ENCODE measurements around the gene IL1RAPL2. TPM values are rescaled to one million over a fixed set of nuclear protein-coding genes. Genes with fewer than 3 reads are reported as not detected.
"Not testable (repeated sequence)": the region's sequence is repeated elsewhere in the genome, so short reads cannot be mapped to it uniquely, and the experiment has no call there.

IL1RAPL2 gene
- polyA plus RNA-seq, 4 donors, result 0.74 to 0.99 (median 0.88) TPM

DNA sequence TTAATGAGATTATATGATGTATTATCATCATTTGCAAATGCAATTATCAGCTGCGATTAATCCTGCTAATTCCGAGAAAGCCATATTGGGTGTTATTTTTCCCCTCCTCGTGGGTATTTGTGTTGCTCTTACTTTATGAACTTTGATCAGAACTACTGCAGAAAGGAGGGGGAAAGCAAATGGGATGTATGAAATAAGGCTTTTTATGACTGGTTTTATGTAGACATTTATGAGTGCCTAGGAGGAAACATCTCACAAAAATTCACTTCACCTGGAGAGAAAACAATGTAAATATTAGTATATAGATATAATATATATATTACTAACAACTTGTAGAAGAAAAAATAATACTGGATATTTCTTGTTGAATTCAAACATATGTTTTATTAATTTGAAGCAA is 440.1 kb downstream of the IL1RAPL2 start:
- DNase-seq (ENCODE audit: low read depth in 4 of 4, low spot score in 3 of 4), result no peak

DNA sequence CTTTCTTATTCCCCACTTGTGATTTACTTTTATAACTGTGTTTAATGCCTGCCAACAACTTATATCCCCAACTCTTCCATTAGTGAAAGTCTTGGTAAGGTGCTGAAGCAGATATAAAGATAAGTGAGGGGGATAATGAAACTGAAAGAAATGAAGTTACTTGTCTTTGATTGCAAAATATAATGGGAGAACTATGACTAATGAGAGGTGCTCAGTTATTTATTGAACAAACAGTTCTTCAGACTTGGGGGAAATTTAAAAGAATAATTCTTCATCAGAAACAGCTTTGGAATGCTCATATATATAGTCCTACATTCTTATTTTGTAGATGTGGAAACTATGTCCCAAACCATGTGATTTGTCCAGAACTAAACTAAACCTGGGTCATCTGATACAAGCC is 441.0 kb downstream of the IL1RAPL2 start:
- DNase-seq (ENCODE audit: low read depth in 4 of 4, low spot score in 3 of 4), result no peak

DNA sequence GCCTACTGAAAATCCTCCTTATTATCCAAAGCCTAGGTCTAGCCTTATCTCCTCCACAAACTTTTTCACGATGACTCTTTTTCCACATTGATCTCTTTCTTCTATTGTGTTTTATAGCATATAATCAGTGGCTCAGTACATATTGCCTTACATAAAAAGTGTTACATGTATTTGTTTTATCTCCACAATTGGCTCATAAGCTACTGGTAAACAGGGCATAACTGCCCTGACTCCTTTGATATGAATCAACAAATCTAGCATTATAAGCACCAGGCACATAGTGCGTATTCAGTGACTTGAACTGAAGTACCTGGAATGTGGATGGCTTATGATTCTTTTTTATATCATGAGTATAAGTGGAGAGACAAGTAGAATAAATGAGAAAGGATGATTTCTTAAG is 447.7 kb downstream of the IL1RAPL2 start:
- no peak for DNase-seq (ENCODE audit: low read depth in 4 of 4, low spot score in 3 of 4)

DNA sequence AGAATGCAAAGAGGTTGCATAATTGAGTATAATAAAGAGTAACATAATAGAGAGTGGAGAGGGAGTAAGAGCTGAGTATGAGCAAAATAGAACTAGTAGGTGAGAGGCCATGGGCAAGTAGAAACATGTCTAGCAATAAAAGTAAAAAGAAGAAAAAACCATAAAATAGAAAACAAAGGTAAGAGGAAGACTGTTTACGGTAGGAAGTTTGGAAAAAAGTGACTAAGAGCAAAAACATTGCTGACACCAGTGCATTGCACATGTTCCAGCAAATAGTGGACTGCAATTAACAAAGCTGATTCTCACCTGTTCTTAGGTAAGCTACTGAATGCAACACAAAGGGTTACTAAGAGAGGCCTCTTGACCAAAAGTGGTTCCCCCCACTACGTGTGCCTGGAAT is 451.6 kb downstream of the IL1RAPL2 start:
- no peak for DNase-seq (ENCODE audit: low read depth in 4 of 4, low spot score in 3 of 4)

DNA sequence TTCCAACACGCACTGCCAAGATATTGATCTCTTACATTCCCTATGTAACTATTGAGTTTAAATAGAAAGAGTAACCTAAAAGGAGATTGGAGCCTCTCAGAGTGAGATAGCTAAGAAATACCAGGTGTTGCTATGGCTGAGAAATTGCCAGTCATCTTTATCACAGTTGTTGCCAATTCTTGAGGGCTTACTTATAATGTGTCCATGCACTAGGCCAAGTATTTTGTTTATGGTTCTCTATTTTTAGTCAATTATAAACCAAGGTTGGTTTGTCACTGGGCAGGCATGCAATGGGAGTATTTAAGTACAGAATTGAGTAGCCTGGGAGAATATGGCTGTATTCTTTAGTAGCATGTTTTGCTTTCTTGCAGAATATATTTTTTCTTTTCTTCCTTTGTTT is 452.9 kb downstream of the IL1RAPL2 start:
- DNase-seq (ENCODE audit: low read depth in 4 of 4, low spot score in 3 of 4), result no peak

DNA sequence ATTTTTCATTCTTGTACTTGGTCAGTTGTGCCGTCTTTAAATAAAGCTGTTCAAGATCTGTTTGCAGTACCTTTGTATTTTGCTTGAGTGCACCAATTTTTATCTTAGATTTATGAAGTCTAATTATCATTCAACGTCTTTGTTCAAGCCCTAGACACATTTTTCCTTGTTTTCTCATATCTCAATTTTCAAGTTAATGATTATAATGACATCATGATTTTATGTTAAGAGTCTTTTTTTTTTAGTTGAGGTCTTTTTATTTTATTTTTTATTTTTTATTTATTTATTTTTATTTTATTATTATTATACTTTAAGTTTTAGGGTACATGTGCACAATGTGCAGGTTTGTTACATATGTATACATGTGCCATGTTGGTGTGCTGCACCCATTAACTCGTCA is 463.0 kb downstream of the IL1RAPL2 start:
- DNase-seq (ENCODE audit: low read depth in 4 of 4, low spot score in 3 of 4), result not testable (repeated sequence)

DNA sequence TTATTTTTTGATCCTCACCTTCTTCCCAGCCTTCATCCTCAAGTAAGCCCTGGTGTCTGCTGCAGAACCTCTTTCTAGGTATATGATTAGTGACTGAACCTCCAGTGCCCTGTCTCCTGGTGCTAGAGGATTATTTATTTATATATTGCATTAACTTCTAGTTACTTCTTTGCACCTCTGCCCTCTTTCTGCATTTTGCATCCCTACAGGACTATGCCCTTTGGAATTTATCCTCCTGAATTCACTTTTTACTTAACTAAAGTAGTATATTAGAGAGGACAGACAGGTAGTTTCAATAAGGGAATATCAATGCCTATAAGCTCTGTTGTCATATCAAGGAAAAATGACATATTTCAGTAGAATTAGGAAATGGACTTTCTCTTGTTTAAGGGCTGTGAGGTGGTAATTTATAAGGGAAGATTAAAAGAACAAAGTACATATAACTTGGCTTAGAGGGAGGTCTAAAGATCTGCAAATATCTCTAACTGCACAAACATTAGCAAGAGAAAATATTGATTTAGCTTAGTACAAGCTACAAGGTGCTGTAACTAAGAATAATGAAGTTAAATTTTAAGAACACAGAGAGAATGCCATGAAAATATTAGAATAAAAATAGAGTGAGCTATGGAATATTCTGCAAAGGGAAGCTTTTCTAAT is 472.8 kb downstream of the IL1RAPL2 start:
- DNase-seq (ENCODE audit: low read depth in 4 of 4, low spot score in 3 of 4), result no peak

DNA sequence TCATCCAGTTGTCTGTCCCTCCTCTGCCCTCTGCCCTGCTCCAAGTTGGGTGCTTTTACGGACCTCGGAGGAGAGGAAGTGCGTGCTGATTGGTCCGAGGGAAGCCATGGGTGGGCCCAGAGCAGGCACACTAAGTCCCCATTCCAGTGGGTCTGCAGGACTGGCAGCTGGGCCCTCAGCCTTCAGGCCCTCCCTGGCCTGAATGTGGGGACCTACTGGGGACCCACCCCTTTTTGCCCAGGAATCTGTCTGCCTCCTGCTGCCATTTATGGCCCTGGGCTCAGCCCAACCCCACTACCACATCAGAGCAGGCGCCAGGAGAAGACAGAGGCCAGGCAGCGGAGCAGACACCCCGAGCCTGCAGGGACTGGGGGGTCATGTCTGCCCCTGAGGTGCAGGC is 484.9 kb downstream of the IL1RAPL2 start:
- DNase-seq (ENCODE audit: low read depth in 4 of 4, low spot score in 3 of 4), result no peak

DNA sequence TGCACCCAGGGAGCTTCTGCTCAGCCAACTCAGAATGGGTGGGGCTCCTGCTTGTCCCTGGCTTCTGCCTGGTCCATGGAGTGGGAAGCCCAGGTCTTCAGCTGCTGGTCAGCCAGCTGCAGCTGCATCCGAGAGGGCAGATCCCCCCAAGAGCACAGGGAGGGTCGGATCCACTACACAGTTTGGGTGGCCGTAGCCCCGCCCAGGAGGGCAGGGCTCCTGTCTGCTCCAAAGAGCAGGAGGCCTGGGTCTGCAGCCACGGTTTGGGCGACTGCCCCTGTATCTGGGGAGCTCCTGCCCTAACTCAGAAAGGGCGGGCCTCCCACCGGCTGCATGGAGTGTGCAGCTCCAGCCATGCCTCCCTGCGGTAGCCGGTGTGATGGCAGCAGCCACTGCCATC is 485.4 kb downstream of the IL1RAPL2 start:
- DNase-seq (ENCODE audit: low read depth in 4 of 4, low spot score in 3 of 4), result no peak

DNA sequence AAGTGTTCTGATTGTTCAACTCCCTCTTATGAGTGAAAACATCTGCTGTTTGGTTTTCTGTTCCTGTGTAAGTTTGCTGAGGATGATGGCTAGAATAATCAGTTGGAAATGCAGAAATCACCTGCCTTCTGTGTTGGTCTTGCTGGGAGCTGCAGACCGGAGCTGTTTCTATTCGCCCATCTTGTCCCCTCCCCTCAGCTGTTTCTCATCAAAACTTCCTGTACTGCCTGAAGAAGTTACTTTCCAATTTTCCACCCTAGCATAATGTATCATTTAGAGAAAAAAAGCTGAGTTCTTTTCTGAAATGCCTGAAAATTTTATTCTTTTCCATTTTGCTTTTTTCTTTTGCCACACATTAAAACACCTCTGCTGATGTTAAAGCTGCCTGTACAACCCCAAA is 486.9 kb downstream of the IL1RAPL2 start:
- no peak for DNase-seq (ENCODE audit: low read depth in 4 of 4, low spot score in 3 of 4)

DNA sequence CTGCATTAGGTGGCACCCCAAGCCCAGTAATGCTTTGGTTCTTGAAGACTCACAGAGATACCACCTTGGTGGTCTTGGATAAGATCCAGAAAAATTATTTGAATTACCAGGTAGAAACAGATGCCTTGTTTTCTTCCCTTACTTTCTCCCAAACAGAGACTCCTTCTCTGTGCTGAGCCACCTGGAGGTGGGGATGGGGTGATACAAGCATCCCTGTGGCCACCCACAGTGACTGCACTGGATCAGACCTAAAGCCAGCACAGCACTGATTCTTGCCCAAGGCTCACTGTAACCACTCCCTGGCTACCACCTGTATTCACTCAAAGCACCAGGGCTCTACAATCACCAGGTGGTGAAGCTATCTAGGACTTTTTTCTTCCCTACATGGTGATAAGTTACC is 497.7 kb downstream of the IL1RAPL2 start:
- DNase-seq (ENCODE audit: low read depth in 4 of 4, low spot score in 3 of 4), result no peak

DNA sequence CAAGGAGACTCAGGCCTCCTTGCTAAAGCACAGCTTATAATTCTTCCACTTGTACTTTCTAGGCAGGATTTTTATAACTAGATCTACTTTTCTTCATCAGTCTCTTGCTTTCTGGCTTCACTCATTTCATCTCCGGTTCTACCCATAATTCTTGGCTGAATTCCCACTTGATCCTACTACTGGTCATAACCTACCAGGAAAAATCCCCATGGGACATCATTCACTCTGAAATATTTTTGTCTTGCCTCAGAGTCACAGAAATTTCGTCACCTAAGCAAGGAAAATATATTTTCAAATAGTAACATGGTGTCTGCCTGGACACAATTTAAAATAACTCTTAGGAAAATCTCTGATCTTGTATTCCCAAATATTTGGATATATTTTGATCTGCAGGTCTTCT is 532.2 kb downstream of the IL1RAPL2 start:
- DNase-seq (ENCODE audit: low read depth in 4 of 4, low spot score in 3 of 4), result no peak

DNA sequence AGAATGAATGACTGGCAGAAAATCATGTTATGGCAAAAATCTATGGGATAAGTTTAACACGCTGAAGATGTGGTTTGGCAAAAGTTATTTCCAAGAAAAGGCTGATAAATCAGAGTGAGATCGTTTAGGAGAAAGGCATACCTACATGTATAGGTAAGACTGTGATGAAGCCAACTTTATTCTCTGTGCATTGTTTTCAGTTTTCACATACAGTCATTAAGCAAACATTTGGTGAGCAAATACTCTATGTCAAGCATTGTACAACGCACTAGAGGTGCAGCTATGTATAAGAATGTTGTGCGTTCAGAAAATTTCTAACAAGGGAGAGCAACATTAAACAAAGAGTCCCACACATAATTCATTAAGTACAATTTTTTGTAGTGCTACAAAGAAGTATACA is 532.8 kb downstream of the IL1RAPL2 start:
- DNase-seq (ENCODE audit: low read depth in 4 of 4, low spot score in 3 of 4), result no peak

DNA sequence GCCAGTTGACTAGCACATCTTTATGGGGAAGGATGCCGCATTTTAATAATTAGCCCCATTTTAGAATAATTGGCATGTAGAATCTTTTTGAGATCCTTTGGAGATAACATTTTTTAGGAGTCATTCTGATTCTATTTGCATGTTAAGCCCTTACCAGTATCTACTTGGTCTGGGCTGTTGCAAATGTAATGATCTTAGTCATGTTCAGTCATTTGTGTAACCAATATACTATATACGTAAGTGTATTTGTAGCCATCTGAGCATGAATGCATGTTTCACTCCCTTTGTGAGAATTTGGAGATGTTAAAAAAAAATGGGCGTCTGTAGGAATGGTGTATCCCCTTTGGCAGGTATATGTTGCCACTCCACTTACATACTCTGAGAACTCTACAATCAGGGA is 535.4 kb downstream of the IL1RAPL2 start:
- no peak for DNase-seq (ENCODE audit: low read depth in 4 of 4, low spot score in 3 of 4)

DNA sequence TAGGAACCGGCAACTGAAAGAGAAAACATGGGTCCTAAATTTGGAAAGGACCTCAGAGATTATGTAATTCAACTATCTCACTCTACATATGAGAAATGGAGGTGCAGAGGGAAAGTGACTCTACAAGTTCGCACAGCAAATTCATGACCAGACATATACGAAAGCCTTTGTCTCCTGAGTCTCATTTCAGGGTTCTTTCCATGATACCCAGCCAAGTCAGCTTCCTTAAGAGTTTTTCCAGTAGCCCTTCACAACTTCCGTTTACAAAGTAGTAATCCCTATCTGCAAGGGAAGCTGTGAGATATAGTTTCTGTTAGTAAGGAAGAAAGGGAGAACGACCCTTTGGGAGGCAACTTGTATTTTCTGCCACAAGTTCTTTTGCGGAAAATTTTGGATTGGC is 543.9 kb downstream of the IL1RAPL2 start:
- no peak for DNase-seq (ENCODE audit: low read depth in 4 of 4, low spot score in 3 of 4)

DNA sequence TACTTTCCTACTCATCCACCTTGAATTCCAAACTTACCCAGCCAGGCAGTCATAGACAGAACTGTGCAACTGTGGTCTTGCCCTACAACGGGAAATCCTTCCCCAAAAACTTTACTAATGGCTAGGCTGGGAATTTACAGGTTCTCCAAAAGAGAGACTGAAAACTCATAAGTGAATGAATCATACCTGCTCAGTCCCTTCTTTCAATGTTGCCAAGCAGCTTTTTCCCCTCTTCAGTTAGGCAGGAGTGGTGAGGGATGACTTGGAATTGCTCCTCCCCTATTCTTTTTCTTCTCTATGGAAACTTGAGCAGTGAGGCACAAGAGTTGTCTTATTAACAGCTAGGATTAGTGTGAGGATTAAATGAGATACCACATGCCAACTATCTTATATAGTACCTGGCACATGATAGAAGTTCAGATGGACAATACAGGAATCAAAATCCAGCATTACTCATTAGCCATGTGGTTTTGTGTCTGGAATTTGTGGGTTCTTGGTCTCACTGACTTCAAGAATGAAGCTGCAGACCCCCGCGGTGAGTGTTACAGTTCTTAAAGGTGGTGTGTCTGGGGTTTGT is 548.6 kb downstream of the IL1RAPL2 start:
- no peak for DNase-seq (ENCODE audit: low read depth in 4 of 4, low spot score in 3 of 4)

DNA sequence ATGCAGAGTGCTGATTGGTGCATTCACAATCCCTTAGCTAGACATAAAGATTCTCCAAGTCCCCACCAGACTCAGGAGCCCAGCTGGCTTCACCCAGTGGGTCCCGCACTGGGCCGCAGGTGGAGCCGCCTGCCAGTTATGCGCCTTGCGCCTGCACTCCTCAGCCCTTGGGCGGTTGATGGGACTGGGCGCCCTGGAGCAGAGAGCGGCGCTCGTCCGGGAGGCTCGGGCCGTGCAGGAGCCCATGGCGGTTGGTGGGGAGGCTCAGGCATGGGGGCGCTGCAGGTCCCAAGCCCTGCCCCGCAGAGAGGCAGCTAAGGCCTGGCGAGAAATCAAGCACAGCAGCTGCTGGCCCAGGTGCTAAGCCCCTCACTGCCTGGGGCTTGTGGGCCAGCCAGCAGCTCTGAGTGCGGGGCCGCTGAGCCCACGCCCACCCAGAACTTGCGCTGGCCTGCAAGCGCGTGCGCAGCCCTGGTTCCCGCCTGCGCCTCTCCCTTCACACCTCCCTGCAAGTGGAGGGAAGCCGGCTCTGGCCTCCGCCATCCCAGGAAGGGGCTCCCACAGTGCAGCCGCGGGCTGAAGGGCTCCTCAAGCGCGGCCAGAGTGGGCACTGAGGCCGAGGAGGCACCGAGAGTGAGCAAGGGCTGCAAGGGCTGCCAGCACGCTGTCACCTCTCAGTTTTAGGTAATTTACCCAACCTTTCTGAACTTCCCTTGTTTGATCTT is 549.8 kb downstream of the IL1RAPL2 start:
- DNase-seq (ENCODE audit: low read depth in 4 of 4, low spot score in 3 of 4), result not testable (repeated sequence)

DNA sequence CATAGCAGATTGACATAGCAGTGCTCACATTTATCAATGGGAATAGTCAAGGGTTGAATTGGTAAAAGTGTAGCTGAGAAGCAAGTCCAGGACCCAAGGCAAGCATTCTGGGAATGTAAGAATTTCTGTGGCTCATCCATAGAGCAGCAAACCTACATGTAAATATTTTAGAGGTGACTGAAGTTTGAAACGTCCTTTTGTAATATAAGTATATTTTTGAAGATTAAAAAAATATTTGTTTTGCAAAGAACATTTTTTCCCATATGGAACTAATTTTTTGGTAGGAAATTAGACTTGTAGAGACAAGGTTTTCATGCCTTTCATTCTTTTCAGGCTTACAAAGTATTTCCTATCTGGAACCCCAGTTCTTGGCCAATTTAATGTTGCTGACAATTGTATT is 550.5 kb downstream of the IL1RAPL2 start:
- DNase-seq (ENCODE audit: low read depth in 4 of 4, low spot score in 3 of 4), result no peak

DNA sequence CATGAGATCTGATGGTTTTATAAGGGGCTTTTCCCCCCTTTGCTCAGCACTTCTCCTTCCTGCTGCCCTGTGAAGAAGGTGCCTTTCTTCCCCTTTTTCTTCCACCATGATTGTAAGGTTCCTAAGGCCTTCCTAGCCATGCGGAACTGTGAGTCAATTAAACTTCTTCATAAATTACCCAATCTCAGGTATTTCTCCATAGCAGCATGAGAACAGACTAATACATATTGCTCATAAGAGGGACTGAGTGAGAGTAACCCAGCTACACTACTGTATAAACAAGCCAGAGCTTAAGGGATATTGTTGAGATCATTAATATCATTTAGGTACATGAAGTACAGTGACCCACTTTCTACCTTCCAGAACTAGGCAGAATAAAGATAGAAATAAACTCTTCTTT is 551.6 kb downstream of the IL1RAPL2 start:
- DNase-seq (ENCODE audit: low read depth in 4 of 4, low spot score in 3 of 4), result no peak

DNA sequence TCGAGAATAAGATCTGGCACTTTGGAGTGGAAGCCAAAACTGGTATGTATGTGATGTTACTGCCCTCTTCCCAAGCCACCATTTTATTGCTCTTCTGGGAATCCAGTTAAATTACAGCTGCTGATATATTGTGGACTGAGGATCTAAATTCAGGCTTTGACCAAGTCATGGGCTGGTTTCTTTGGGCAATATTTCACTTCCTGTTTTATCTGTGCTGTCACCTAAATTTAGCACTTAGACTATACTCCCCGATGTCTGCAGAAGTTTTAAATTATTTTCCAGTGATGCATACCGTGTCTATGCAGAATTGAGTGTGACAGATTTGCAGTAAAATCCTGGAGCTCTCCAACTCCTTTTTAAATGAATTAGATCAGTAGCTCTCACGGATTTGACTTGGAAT is 554.5 kb downstream of the IL1RAPL2 start:
- no peak for DNase-seq (ENCODE audit: low read depth in 4 of 4, low spot score in 3 of 4)

DNA sequence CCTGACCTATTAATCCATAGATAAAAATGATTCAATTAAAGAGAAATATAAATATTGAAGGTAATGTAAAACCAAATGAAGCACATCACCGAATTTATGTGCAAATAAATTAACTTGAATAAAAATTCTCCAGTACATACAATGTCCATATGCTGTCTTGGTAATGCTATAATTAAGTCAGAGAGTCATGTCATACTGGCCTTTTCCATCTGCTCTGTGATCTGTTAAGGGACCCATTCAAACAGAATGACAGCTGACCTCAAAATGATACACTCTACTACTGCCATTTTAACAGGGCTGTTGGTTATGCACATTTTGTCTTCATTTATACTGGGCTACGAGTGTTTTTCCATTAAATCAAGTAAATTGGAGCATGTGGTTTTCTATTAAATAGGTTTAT is 555.2 kb downstream of the IL1RAPL2 start:
- DNase-seq (ENCODE audit: low read depth in 4 of 4, low spot score in 3 of 4), result no peak

DNA sequence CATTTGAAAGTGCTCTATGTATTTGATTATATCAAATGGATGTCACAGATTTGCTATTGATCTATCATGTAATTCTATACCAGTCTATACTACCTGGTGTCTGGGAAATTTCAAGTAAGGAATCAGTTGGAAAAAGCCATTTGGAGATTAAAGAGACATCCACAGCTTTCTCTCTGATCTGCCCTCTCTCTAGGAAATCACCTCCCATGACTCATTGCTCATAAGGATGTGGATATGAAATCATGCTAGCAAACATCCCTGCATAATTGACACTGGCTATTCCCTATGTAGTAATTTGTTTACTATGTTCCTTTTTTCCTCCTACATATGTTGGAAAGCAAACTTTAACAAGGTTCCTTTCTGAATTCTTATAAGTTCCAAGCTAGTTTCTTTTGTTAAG is 560.2 kb downstream of the IL1RAPL2 start:
- no peak for DNase-seq (ENCODE audit: low read depth in 4 of 4, low spot score in 3 of 4)

All from right renal pelvis (tissue), 4 donors.